G401 (cell line): Measurements from ENCODE around the gene LRRC28. TPM values are rescaled to one million over a fixed set of nuclear protein-coding genes. Genes with fewer than 3 reads are reported as not detected.

Experiments
- DNase-seq: peaks from one replicate; pipeline ENCODE4 v3.0.0-alpha.2; 2015; ENCODE audit warnings: low spot score
- in situ Hi-C: cut with HindIII; loops from 2 replicates; pipeline ENCODE4 v1.10.0; 2016; ENCODE audit warnings: low sequenced_read_pairs, mixed read lengths
- total RNA-seq: library from RNA; depleted of rRNA; stranded (reverse); fragments of >200 nt; shearing (Covaris generic); gene quantifications from 2 replicates; pipeline ENCODE4 v1.2.3, GENCODE V29; 2014

LRRC28 gene
- total RNA-seq, 1 experiment from 2014 or later = 67.0 TPM

DNA sequence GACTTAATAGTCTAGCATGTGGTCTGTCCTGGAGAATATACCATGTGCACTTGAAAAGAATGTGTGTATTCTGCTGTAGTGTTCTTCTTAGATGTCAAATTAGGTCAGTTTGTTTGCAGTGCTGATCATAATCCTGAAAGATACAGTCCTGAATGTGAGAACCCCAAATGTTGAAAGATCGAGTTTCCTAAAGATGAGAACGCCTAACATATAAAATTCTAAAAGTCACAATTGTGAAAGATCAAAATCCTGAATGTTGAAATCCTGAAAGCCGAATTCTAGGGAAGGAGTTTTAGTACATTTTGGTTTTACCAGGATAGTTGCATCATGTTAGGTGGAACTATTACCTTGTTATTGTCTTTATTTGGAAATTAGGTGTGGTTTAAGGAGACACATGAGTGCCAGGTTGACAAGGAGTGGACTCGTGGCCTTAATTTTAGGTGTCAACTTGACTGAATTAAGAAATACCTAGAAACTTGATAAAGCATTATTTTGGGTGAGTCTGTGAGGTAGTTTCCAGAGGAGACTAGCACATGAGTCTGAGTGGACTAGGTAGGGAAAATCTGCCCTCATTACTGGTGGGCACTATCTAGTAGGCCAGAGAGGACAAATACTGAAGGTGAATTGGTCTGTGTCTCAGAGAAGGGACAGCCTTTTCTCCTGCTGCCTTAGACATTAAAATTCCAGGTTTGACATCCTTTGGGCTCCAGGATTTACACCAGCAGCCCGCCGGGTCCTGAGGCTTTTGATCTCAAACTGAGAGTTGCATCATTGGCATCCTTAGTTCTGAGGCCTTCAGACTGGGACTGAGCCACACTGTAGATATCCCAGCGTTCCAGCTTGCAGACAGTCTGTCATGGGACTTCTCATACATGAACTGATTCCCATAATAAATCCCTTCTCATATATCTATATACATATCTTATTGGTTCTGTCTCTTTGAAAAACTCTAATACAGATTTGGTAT is 77.1 kb downstream of the LRRC28 start:
- in situ Hi-C loops = no loop called here
- no peak for DNase-seq

GRCh38 chr15:99331381-99331780 is 80.1 kb downstream of the LRRC28 start:
- DNase-seq = no peak
- in situ Hi-C loops = no loop called here

DNA sequence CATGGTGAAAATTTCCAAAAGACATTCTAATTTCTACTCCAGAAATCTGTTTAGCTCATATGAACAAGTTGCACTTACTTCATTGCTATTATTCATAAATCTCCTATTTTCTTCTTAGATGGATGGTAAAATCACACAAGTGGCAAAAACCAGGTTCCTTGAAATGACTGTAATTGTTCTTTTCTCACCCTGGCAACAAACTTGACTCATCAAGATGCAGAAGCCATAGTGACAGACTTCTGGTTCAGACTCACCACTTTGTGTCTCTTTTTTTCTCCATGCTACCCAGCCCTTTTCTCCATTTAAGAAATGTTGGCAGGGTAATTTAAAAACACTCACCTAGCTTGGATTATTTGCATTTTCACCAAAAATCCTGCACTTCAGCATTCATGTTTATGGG is 82.1 kb downstream of the LRRC28 start:
- in situ Hi-C loops = no loop called here
- no peak for DNase-seq

GRCh38 chr15:99333981-99334380 is 82.7 kb downstream of the LRRC28 start:
- in situ Hi-C loops = no loop called here
- no peak for DNase-seq

GRCh38 chr15:99335508-99335907 is 84.2 kb downstream of the LRRC28 start:
- in situ Hi-C loops = no loop called here
- DNase-seq = no peak

- in situ Hi-C loops = no loop called here
- no peak for DNase-seq
Observed at GRCh38 chr15:99336794-99337193, 85.5 kb downstream of the LRRC28 start.

- no peak for DNase-seq
- in situ Hi-C loops = no loop called here
Observed at GRCh38 chr15:99340347-99340746, 89.1 kb downstream of the LRRC28 start.

- in situ Hi-C loops = no loop called here
Observed at GRCh38 chr15:99341786-99342185, 90.5 kb downstream of the LRRC28 start.

DNA sequence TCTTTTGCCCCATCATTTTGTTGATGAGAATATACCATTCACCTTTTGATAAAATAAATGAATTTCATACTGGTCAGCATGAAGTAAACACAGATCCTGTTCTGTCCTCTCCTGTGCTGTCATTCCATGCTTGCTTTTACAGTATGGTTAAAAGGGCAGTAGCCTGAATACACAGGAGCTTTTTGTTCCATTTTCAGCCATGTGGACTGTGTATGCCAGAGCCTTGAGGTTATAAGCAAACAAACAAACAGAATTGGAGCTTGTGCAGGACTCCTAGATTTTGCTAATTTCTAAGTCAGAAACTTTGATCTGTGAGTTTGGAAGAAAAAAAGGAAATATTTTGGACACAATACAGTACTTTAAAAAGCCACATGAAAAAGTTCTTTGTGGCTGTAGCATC is 91.9 kb downstream of the LRRC28 start:
- peak; percentile 21 for DNase-seq

More at GRCh38 chr15:99341786-99342185, 90.5 kb downstream of the LRRC28 start:
- no peak for DNase-seq

GRCh38 chr15:99343881-99344551 is 92.7 kb downstream of the LRRC28 start:
- DNase-seq = peak; percentile 61

More for the DNA sequence above, 91.9 kb downstream of the LRRC28 start:
- in situ Hi-C loops = no loop called here

GRCh38 chr15:99344639-99345038 is 93.4 kb downstream of the LRRC28 start:
- DNase-seq = no peak
- in situ Hi-C loops = no loop called here

More at GRCh38 chr15:99343881-99344551, 92.7 kb downstream of the LRRC28 start:
- in situ Hi-C loops = no loop called here

- DNase-seq = no peak
- in situ Hi-C loops = no loop called here
Observed at GRCh38 chr15:99345242-99345641, 94.0 kb downstream of the LRRC28 start.

GRCh38 chr15:99345832-99346462 is 94.7 kb downstream of the LRRC28 start:
- in situ Hi-C loops = no loop called here
- no peak for DNase-seq

DNA sequence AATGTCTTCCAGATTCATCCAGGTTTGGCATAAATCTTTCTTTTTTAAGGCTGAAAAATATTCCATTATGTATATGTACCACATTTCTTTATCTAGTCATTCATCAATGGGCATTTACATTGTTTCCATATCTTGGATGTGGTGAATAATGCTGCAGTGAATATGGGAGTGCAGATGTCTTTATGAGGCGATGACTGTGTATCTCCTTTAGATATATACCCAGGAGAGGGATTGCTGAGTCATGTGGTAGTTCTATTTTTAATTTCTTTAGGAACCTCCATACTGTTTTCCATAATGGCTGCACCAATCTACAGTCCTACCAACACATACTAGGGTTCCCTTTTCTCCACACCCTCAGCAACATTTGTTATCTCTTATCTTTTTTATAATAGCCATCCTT is 96.3 kb downstream of the LRRC28 start:
- in situ Hi-C loops = no loop called here
- DNase-seq = no peak

DNA sequence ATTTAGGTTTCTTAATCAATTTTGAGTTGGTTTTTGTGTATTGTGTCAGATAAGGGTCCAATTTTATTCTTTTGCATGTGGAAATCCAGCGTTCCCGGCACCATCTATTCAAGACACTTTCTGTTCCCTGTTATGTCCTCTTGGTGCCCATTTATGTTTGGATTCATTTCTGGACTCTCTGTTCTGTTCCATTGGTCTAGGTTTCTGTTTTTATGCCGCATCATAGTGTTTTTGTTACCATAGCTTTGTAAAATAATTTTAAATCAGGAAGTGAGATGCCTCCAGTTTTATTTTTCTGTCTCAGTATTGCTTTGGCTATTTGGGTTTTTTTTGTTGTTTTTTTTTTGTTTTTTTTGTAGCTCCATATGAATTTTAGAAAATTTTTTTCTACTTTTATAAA is 97.1 kb downstream of the LRRC28 start:
- no peak for DNase-seq
- in situ Hi-C loops = no loop called here

GRCh38 chr15:99350408-99350807 is 99.1 kb downstream of the LRRC28 start:
- no peak for DNase-seq

GRCh38 chr15:99359769-99360168 is 108.5 kb downstream of the LRRC28 start:
- in situ Hi-C loops = no loop called here

More at GRCh38 chr15:99350408-99350807, 99.1 kb downstream of the LRRC28 start:
- in situ Hi-C loops = no loop called here

GRCh38 chr15:99361545-99362185 is 110.4 kb downstream of the LRRC28 start:
- DNase-seq = no peak
- in situ Hi-C loops = no loop called here

More at GRCh38 chr15:99359769-99360168, 108.5 kb downstream of the LRRC28 start:
- DNase-seq = no peak

GRCh38 chr15:99365242-99365641 is 114.0 kb downstream of the LRRC28 start:
- in situ Hi-C loops = no loop called here
- DNase-seq = no peak
